Stimulated activated CD4-positive, alpha-beta T cell treated with anti-CD3 and anti-CD28 coated beads, Interleukin-12 subunit alpha, Interleukin-12 subunit beta, amount 100 ng/mL, for 4 hours (primary cell): ENCODE results near the gene CCND3.

Experiments used
- DNase-seq: peaks from one replicate; pipeline ENCODE4 v3.0.0-alpha.2; 2020

Gene CCND3

DNA sequence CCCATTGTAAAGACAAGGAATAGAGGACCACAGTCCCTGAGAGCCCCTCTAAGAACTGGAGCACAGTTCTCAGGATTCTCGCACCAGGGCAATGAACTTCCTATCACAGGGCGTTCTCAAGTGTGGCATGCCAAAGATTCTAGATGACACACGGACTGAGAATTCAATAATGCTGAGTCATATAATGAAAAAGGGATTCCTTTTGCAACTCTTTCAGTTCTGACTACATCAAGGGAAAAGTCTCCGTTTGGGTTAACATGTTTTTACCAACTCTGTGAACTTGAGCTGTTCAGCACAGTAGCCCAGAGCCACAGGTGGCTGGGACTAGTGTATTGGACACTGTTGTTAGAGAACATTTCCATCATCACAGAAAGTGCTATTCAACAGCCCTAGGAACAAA lies 24.1 kb downstream of the CCND3 start:
- no peak for DNase-seq

DNA sequence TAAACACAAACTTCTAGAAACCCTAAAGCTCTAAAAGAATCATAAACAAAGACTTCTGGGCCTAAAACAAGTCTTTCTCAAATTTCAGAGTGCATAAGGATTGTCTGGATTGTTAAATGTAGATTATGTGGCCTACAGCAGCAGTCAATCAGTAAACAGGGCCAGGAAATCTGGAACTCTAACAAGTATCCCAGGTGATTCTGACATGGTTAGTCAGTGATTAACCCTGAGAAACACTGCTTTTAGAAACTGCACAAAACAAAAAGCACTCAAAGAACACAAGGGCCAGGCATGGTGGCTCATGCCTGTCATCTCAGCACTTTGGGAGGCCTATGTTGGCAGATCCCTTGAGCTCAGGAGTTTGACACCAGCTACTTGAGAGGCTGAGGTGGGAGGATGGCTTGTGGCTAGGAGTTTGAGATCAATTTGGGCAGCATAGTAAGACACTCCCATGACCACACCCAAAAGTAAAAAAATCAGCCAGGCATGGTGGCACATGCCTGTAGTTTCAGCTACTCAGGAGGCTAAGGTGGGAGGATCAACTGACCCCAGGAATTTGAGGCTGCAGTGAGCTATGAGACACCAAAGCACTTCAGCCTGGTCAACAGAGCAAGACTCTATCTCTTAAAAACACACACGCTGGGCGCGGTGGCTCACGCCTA lies 26.6 kb downstream of the CCND3 start:
- DNase-seq, result no peak

DNA sequence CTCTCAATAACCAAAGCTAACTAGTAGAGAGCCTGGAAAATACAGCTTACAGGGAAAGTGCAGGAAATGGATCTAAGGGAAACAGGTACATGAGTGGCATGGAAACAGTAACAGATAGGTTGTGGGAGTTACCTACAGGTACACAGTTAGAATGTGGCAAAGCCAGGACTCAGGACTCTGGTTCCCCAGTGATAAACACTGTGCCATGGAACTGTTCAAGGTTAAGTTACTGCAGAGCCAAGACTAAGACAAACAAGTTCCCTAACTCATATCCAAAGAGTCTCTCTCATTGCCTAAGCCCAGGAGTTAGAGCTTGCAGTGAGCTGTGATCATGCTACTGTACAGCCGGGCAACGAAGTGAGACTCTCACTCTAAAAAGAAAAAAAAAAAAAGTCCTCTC lies 27.3 kb downstream of the CCND3 start:
- no peak for DNase-seq

DNA sequence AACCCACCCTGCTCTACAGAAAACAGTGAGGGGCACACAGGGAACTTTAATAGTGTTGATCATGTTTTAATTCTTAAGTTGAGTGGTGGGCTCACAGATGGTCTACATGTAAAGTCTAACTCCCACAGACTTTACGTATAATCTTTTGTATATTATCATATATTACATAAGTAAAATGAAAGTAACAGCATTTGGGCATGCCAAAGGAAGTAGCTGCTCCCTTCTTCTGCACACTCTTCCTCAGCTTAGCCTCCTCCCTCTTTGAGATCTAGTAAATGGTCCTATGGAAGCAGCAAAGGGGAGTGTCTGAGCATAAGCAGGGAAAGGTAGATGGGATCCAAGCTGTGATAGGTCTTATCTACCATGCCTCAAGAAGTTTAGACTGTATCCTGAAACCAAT lies 31.9 kb downstream of the CCND3 start:
- no peak for DNase-seq

DNA sequence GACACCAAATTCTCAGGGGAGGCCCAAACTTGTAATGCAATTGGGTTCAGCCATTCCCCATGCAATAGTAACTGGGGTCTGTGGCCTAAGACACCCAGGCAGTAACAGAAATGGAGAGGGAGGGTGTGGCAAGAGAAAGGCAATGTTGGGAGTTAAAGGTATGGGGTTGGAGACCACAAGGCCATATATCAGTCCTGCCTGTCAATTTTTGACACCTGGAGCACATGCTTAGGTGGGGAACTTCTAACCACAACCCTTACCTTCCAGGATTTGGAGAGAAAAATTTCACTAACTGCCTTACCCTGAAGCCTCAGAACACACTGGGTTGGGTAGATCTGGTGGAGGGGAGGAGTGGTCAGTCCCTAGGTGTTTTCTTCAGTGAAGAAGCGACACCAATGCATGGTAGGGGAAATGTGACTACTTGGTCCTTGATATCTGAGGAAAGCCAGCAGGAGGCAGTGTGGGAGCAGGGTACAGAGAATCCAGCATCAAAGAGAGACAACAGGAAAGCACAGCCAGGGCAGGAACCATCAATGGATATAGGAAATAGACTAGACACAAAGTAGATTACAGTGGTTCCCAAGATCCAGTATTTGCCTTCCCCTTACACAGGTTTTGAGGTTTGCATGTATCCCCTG lies 39.6 kb downstream of the CCND3 start:
- peak; percentile 41 for DNase-seq

DNA sequence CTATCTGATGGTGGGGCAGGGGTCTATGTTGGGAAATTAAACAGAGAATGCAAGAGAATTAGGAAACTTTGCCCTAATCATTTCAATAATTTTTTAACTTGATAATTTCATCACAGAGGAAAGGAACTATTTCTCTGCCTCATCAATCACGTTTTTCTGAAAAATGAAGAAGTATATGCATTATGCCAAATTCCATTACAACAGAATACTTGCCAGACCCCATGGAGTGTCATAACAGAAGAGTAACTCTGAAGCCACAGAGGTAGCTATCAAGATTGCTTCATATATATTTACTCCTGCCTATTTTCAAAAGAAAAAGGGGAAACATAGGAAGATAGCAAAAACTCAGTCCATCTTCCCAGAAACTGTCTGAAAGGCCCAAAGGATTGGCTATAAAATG lies 40.7 kb downstream of the CCND3 start:
- no peak for DNase-seq

DNA sequence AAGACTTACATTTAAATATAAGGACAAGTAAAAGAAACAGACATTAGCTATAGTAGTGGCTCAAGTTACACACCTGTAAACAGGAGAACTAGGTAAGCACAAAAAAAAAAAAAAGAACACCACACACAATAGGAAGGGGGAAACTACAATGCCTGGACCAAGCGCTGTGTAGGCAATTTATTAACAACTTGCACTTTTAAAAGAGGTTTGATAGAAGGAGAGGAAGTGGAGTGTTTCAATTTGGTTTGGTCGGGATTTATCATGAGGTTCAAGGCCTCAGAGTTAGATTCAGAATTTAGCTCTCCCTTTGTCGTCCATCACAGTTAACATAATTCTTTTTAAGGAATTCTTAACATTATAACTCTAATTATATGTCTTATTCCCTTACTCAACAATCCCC lies 45.3 kb downstream of the CCND3 start:
- no peak for DNase-seq

DNA sequence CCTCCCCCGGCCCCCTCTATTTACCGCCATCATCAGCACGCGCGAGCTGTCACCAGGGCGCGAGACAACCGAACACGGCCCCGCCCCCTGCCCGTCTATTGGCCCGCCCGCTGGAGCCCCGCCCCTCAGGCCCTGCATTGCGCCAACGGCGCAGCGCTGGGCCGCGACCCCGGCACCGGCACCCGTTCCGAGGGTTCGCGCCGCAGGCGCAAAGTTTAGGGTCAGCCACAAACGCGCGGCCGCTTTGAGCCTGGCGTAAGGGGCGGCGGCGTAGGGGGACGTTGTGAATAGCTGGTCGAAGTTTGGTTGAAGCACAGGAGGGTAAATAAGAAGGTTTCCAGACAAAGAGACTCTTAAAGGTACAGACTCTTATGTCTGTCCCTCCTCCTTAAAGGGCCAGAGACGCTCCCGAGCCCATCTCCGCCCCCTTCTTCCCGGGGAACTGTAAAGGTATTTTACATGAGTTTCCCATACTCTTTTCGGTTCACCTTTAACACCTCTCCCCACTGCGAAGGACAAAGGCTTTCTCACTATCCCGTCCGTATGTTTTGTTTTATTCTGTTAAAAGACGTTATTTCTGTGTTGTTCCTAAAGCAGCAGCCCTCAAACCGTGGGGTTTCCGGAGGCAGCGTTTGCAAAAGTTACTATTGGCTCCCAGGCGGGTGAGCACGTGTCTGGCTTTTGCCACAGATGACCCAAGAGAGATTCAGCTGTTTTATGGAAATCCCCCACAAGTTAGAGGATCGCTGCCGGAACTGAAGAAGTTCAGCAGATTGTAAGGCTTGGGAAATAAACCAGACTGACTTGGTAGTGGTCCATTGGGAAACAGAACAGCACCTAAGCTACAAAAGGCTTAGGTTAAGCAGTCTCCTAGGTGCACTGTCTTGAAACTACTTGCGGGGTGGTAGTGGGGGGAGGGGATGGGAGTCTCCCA lies 46.0 kb downstream of the CCND3 start, which contains the start of gene USP49:
Gene USP49 (minus strand): TSS at position 76 of the 934 bp plus-strand sequence. CDS start 88,392 bp downstream, outside the sequence.
- DNase-seq, result peak; percentile 96

DNA sequence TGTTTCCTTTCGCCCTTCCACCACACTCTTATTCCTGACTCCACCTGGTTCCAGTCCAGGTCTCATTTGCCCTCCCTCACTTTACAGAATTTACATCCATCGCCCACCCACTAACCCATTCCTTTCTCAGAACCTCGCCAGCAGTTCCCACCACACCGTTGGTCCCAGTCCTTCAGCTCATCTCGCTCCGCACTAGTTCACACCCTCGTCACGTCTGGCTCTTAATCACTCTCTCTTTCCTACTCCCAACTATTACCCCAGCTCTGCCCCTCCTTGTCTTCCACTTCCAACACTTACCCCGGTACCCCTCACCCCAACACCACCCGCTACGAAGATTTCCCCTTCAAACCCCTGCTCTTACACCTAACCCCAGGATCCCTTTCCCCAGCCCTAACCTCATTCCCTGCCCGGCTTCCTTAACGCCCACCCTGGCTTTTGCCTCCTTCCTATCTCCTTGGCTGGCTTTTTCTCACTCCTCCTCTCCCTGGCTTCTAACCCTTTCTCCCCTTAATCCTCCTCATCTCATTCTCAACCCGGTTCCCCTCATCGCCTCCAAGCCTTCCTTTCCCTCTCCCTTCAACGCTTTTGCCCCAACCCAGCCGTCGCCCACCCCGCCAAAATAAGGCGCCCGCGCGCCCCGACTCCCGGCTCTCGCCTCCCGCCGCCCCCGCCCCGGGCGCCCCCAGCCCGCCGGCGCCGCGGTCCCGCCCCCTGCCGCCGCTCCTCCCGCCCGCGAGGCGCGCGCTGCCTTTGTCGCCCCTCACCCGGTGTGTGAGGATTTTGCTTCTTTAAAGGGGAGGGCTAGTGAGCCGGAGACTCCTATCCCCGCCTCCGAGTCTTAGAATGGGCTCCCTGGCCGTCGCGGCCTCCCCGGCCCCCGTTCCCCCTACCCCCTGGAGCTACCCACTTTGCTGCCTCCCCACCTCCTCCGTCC lies 47.0 kb downstream of the CCND3 start:
- DNase-seq, result no peak

DNA sequence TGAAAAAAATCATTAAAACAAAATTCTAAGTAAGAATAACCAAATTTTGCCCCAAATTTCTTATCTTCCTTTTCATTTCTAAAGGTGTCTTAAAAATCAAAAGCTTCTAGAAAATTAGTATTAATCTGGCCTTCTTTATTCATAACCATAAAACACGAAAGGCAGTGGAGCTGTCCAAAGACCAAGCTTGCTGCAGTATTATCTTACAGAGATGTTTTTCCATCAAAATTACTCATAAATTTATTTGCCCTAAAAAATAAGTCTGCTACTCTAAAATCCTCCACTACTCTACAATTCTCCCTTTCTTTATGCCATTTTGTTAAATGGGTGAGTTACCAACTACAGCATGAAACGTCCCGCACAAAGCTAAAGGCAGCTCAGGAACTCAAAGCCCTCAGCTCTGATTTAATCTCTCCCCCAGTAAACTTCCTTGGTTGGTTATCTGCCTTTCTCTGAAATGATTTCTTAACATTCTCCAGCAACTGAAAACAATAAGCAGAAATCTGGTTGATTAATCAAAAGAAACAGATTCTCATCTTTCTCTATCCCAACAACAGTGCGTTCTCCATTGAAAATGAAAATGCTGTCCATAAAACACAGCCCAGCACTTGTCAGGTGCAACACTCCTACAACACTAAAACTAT lies 48.6 kb downstream of the CCND3 start:
- no peak for DNase-seq

DNA sequence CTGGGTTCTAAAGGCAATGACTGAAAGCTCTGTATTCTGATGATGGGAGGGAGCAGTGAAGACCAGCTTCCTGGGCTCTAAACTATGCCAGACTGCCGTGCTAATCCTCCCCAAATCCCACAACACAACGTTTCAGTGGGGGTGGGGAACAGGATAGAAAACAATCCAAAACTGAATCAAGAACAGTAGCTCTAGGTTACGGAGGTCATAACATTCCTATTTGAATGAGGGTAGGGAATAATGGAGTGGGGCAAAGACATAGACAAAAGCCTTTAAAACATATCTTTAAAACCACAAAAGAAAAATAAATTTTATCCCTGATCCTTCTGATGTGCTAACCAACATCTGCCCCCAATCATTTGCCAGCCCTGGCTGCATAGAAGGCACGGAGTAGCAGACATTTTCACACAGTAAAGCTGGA lies 54.3 kb downstream of the CCND3 start:
- no peak for DNase-seq

DNA sequence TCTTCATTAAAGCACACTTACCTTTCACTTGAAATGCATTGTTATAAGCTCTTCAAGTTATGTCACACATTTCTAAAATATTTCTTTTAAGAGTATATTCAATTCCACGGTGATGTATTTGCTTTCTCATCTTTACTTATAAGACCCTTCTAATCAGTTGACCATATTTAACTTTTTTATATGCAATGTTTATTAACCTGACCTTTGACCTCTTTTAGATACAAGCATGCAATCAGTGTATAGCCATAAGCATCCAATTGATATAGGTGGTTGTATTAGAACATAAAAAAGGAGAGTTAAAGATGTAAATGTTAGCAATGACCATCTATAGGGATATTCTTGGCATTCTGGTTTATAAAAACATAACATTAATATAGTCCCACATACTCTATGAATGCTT lies 55.7 kb downstream of the CCND3 start:
- DNase-seq, result no peak

DNA sequence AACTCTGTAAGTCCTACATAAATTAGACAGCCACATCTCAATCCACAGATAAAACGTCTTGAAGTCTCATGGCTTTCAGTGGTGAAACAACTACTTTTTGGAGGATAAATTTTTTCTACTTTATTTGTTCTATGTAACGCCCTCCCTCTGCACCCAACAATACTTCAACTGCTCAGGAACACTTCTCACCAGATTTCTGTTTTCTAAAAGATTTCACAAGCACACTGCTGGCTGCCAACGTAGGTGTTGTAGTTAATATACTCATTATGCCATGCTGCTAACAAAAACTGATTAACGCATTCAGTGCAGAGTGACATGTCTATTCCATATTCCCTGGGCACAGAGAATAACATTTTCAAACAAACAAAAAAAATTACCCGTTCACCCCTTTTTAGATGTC lies 56.7 kb downstream of the CCND3 start:
- no peak for DNase-seq
